SK-N-SH treated with all-trans-retinoic acid at 6 μM for 48 hours (cell line): Measurements from ENCODE around the gene ERN1.

Experiments used
- ATAC-seq: fragments of 200-7000 bp; cut with Tn5 transposase; 3 replicates; pipeline ENCODE4 v1.9.1; 2020; ENCODE audit warnings: mild to moderate bottlenecking, moderate library complexity
- ARNTL ChIP-seq: fragments of 450-650 bp; formaldehyde crosslinking; IDR thresholded peaks from 2 replicates; pipeline ENCODE4 v1.5.0; 2020; ENCODE audit warnings: low read depth, mild to moderate bottlenecking, moderate library complexity, borderline replicate concordance
- BACH2 ChIP-seq: fragments of 250-450 bp; sonication (Bioruptor Pico); IDR thresholded peaks from 2 replicates; pipeline ENCODE4 v1.9.0; 2021; ENCODE audit warnings: mild to moderate bottlenecking, borderline replicate concordance
- CSDC2 ChIP-seq: fragments of 250-450 bp; sonication (Bioruptor Pico); IDR thresholded peaks from 2 replicates; pipeline ENCODE4 v1.5.0; 2020; ENCODE audit warnings: mild to moderate bottlenecking, moderate library complexity
- ESRRG ChIP-seq: fragments of 250-450 bp; sonication (Bioruptor Pico); IDR thresholded peaks from 2 replicates; pipeline ENCODE4 v1.6.1; 2021; ENCODE audit warnings: mild to moderate bottlenecking
- GLIS3 ChIP-seq: fragments of 250-450 bp; sonication (Bioruptor Pico); IDR thresholded peaks from 2 replicates; pipeline ENCODE4 v1.5.0; 2020; ENCODE audit warnings: mild to moderate bottlenecking, moderate library complexity
- ISL1 ChIP-seq: fragments of 250-450 bp; sonication (Bioruptor Pico); IDR thresholded peaks from 2 replicates; pipeline ENCODE4 v2.1.2; 2022; ENCODE audit warnings: mild to moderate bottlenecking, moderate library complexity
- OSR1 ChIP-seq: fragments of 250-450 bp; sonication (Bioruptor Pico); IDR thresholded peaks from 2 replicates; pipeline ENCODE4 v1.8.0; 2022; ENCODE audit warnings: moderate library complexity, mild to moderate bottlenecking, inconsistent platforms
- RARB ChIP-seq: fragments of 250-450 bp; sonication (Bioruptor Pico); IDR thresholded peaks from 2 replicates; pipeline ENCODE4 v1.8.0; 2021; ENCODE audit warnings: mild to moderate bottlenecking, moderate library complexity
- SNAI2 ChIP-seq: fragments of 250-450 bp; sonication (Bioruptor Pico); IDR thresholded peaks from 2 replicates; pipeline ENCODE4 v1.5.0; 2020; ENCODE audit warnings: mild to moderate bottlenecking, moderate library complexity
- TCF4 ChIP-seq: fragments of 250-450 bp; sonication (Bioruptor Pico); IDR thresholded peaks from 2 replicates; pipeline ENCODE4 v1.8.0; 2021; ENCODE audit warnings: mild to moderate bottlenecking, moderate library complexity, borderline replicate concordance
- TOX ChIP-seq: fragments of 250-450 bp; sonication (Bioruptor Pico); IDR thresholded peaks from 2 replicates; pipeline ENCODE4 v1.8.0; 2021; ENCODE audit warnings: mild to moderate bottlenecking, moderate library complexity, borderline replicate concordance
- ZC3H10 ChIP-seq: fragments of 250-450 bp; sonication (Bioruptor Pico); IDR thresholded peaks from 2 replicates; pipeline ENCODE4 v1.5.1; 2021; ENCODE audit warnings: mild to moderate bottlenecking, moderate library complexity
- ZFP3 ChIP-seq: fragments of 250-450 bp; sonication (Bioruptor Pico); IDR thresholded peaks from 2 replicates; pipeline ENCODE4 v1.5.0; 2020; ENCODE audit warnings: mild to moderate bottlenecking, moderate library complexity
- ZFP30 ChIP-seq: fragments of 450-650 bp; formaldehyde crosslinking; IDR thresholded peaks from 2 replicates; pipeline ENCODE4 v1.5.0; 2022; ENCODE audit warnings: mild to moderate bottlenecking, moderate library complexity
- ZNF565 ChIP-seq: fragments of 450-650 bp; formaldehyde crosslinking; conservative IDR thresholded peaks from 2 replicates; pipeline ENCODE4 v1.5.0; 2020; ENCODE audit warnings: low read depth, mild to moderate bottlenecking, moderate library complexity
- ZNF70 ChIP-seq: fragments of 450-650 bp; formaldehyde crosslinking; IDR thresholded peaks from 2 replicates; pipeline ENCODE4 v1.5.0; 2020; ENCODE audit warnings: mild to moderate bottlenecking, moderate library complexity
- TF ChIP-seq, protein P1 (sequence below): fragments of 250-450 bp; sonication (Bioruptor Pico); IDR thresholded peaks from 2 replicates; pipeline ENCODE4 v1.5.1; 2021; ENCODE audit warnings: mild to moderate bottlenecking, moderate library complexity
- TF ChIP-seq, protein P2 (sequence below): fragments of 250-450 bp; sonication (Bioruptor Pico); IDR thresholded peaks from 2 replicates; pipeline ENCODE4 v1.5.1; 2020; ENCODE audit warnings: low read depth, mild to moderate bottlenecking, moderate library complexity
- TF ChIP-seq, protein P3 (sequence below): fragments of 250-450 bp; sonication (Bioruptor Pico); IDR thresholded peaks from 2 replicates; pipeline ENCODE4 v1.8.0; 2021; ENCODE audit warnings: low read depth, mild to moderate bottlenecking, moderate library complexity, borderline replicate concordance
- TF ChIP-seq, protein P4 (sequence below): fragments of 250-450 bp; sonication (Bioruptor Pico); IDR thresholded peaks from 2 replicates; pipeline ENCODE4 v1.5.0; 2020; ENCODE audit warnings: mild to moderate bottlenecking, moderate library complexity

The ERN1 gene

DNA sequence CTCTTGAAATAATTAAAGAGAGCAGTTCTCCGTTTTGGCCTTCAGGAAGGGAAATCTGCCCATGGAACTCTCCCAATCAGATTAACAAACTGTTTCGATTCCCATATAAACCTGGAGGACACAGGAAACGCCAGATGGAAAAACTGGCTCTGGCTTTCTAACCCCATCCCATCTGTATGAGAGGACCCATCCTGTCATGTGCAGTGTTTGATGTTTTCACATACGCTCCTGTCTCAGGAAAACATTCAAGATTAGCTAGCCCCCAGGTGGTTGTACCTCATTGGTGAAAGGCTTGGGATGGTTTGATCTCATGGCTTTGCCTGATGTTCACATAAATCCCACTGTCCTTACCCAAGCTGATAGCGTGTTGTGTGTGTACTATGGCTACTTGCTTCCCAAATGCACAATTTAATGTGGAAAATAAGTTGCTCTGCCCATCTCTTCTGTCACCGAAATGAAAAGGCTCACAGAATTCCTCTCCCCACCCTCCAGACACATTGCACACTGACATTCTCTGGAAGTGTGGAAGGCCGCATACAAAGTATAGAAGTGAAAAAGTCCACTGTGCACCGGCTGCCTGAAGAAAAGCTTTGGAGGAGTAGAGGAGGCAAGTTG is 18.2 kb upstream of the ERN1 start (continued):
- TF ChIP-seq ARNTL (CRISPR knock-in tag) (no peak), ZFP30 (CRISPR knock-in tag) (no peak), ZNF70 (CRISPR knock-in tag) (no peak), ZFP3 (no peak), RARB (CRISPR knock-in tag) (no peak), ZC3H10 (CRISPR knock-in tag) (no peak), ISL1 (no peak), ESRRG (CRISPR knock-in tag) (no peak), CSDC2 (CRISPR knock-in tag) (no peak), ZNF565 (no peak), GLIS3 (CRISPR knock-in tag) (0 out of 2 replicates have a peak, but pooled peaks have one; percentile 7), SNAI2 (CRISPR knock-in tag) (no peak)
- TF ChIP-seq, protein P1, sequence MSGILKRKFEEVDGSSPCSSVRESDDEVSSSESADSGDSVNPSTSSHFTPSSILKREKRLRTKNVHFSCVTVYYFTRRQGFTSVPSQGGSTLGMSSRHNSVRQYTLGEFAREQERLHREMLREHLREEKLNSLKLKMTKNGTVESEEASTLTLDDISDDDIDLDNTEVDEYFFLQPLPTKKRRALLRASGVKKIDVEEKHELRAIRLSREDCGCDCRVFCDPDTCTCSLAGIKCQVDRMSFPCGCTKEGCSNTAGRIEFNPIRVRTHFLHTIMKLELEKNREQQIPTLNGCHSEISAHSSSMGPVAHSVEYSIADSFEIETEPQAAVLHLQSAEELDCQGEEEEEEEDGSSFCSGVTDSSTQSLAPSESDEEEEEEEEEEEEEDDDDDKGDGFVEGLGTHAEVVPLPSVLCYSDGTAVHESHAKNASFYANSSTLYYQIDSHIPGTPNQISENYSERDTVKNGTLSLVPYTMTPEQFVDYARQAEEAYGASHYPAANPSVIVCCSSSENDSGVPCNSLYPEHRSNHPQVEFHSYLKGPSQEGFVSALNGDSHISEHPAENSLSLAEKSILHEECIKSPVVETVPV (CRISPR knock-in tag): peak; percentile 21; the same call in 1 of the 2 replicates

DNA sequence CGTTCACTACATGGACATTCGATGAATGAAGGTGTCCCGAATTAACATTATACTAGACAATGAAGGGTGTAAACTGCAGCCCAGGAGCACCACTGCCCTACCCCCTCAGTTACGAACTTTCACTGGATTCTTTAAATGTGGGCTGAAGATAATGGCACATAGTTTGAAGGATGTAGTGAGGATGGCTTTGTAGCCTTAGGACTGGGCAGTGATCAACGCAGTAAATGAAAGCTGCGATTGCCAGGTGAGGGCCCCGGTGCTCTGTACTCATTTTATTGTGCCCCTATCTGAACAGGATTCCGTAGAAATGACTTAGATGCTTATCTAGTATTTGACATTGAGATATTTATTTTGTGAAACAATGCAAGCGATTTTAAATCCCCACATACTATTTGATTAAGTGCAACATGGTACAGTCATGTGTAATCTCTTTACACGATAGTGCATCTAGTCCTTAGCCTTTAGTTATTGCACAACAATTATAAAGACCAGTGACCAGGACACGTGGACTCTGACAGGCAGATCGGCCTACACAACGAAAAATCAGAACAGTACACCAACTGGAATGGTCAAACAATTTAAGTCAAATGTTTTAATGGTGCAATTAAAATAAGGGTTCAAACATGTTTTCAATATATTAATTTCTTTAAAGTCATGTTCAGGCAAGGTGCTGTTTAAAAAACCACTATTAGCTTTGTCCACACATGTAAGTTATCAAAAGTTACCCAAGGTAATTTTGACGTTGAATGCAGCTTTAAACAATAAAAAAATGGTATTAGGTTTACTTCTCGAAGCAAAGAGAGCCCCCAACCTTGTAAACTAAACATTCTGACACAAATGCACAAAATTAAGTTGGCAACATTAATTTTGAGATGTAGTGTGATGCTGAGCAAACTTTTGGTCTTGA is 17.4 kb upstream of the ERN1 start:
- TF ChIP-seq, protein P1 (CRISPR knock-in tag): peak; percentile 5
- TF ChIP-seq ESRRG (CRISPR knock-in tag): peak; percentile 51; the same call in 1 of the 2 replicates
- TF ChIP-seq GLIS3 (CRISPR knock-in tag): peak; percentile 59; the same call in 1 of the 2 replicates
- TF ChIP-seq BACH2 (CRISPR knock-in tag): no peak
- TF ChIP-seq ISL1: peak; percentile 62
- TF ChIP-seq TCF4: 0 out of 2 replicates have a peak, but pooled peaks have one; percentile 17
- TF ChIP-seq ZC3H10 (CRISPR knock-in tag): 0 out of 2 replicates have a peak, but pooled peaks have one; percentile 26
- TF ChIP-seq, protein P2, sequence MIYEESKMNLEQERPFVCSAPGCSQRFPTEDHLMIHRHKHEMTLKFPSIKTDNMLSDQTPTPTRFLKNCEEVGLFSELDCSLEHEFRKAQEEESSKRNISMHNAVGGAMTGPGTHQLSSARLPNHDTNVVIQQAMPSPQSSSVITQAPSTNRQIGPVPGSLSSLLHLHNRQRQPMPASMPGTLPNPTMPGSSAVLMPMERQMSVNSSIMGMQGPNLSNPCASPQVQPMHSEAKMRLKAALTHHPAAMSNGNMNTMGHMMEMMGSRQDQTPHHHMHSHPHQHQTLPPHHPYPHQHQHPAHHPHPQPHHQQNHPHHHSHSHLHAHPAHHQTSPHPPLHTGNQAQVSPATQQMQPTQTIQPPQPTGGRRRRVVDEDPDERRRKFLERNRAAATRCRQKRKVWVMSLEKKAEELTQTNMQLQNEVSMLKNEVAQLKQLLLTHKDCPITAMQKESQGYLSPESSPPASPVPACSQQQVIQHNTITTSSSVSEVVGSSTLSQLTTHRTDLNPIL (CRISPR knock-in tag): peak; percentile 68; the same call in 1 of the 2 replicates
- TF ChIP-seq, protein P3, sequence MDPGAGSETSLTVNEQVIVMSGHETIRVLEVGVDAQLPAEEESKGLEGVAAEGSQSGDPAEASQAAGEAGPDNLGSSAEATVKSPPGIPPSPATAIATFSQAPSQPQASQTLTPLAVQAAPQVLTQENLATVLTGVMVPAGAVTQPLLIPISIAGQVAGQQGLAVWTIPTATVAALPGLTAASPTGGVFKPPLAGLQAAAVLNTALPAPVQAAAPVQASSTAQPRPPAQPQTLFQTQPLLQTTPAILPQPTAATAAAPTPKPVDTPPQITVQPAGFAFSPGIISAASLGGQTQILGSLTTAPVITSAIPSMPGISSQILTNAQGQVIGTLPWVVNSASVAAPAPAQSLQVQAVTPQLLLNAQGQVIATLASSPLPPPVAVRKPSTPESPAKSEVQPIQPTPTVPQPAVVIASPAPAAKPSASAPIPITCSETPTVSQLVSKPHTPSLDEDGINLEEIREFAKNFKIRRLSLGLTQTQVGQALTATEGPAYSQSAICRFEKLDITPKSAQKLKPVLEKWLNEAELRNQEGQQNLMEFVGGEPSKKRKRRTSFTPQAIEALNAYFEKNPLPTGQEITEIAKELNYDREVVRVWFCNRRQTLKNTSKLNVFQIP: no peak

DNA sequence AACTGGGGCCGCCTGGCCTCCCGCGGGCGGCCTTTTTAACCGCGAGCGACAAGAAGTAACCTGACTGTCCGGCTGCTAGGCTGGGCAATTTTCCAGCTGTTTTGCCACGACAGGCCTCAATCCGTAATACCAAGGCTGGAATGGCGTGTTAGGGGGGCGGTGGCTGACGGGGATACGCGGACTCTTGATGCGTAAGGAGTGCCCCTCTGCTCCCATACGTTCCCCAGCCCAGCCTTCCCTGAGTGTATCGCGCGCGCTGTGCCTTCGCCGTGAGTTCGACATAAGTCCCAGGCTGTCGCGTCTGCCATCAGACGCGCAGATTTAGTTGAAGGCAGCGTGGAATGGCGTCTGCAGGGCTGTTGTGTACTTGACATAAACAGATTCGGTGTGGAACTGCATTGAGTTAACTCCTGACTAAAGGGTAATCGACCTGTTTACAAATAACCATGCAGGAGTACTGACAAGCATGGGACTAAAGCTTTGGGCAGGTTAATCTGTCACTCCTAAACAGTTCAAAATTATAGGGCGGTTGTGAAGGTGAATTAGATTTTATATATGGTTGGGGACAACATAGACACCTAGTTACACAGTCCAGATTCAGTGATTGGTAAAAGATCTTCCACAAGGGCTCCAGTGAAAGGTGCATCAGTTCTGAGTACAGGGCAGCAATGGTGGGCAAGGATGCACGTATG is 16.6 kb upstream of the ERN1 start:
- peak; percentile 42 for ATAC-seq
- no peak for TF ChIP-seq SNAI2 (CRISPR knock-in tag)
- no peak for TF ChIP-seq ESRRG (CRISPR knock-in tag)
- TF ChIP-seq ZNF70 (CRISPR knock-in tag): no peak
- TF ChIP-seq ZFP3: no peak
- TF ChIP-seq ZC3H10 (CRISPR knock-in tag): no peak
- no peak for TF ChIP-seq ISL1
- no peak for TF ChIP-seq ZNF565
- TF ChIP-seq GLIS3 (CRISPR knock-in tag): peak; percentile 27; the same call in 1 of the 2 replicates
- no peak for TF ChIP-seq RARB (CRISPR knock-in tag)
- TF ChIP-seq ARNTL (CRISPR knock-in tag): no peak
- TF ChIP-seq, protein P2 (CRISPR knock-in tag): no peak; the same call in 1 of the 2 replicates
- no peak for TF ChIP-seq OSR1
- no peak for TF ChIP-seq TOX (CRISPR knock-in tag)
- no peak for TF ChIP-seq TCF4
- TF ChIP-seq, protein P4, sequence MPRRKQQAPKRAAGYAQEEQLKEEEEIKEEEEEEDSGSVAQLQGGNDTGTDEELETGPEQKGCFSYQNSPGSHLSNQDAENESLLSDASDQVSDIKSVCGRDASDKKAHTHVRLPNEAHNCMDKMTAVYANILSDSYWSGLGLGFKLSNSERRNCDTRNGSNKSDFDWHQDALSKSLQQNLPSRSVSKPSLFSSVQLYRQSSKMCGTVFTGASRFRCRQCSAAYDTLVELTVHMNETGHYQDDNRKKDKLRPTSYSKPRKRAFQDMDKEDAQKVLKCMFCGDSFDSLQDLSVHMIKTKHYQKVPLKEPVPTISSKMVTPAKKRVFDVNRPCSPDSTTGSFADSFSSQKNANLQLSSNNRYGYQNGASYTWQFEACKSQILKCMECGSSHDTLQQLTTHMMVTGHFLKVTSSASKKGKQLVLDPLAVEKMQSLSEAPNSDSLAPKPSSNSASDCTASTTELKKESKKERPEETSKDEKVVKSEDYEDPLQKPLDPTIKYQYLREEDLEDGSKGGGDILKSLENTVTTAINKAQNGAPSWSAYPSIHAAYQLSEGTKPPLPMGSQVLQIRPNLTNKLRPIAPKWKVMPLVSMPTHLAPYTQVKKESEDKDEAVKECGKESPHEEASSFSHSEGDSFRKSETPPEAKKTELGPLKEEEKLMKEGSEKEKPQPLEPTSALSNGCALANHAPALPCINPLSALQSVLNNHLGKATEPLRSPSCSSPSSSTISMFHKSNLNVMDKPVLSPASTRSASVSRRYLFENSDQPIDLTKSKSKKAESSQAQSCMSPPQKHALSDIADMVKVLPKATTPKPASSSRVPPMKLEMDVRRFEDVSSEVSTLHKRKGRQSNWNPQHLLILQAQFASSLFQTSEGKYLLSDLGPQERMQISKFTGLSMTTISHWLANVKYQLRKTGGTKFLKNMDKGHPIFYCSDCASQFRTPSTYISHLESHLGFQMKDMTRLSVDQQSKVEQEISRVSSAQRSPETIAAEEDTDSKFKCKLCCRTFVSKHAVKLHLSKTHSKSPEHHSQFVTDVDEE: no peak
- TF ChIP-seq BACH2 (CRISPR knock-in tag): no peak
- TF ChIP-seq CSDC2 (CRISPR knock-in tag): peak; percentile 11; the same call in 1 of the 2 replicates
- TF ChIP-seq, protein P1 (CRISPR knock-in tag): 0 out of 2 replicates have a peak, but pooled peaks have one; percentile 31
- no peak for TF ChIP-seq ZFP30 (CRISPR knock-in tag)

More for the DNA sequence above, 17.4 kb upstream of the ERN1 start:
- ATAC-seq: peak; percentile 6
